ENCODE measurements around the gene AGAP1. TPM values are rescaled to one million over a fixed set of nuclear protein-coding genes. Genes with fewer than 3 reads are reported as not detected.

The AGAP1 gene
- total RNA-seq, 4 donors from 2014 or later: 33.7 to 39.9 (median 35.6) TPM

DNA sequence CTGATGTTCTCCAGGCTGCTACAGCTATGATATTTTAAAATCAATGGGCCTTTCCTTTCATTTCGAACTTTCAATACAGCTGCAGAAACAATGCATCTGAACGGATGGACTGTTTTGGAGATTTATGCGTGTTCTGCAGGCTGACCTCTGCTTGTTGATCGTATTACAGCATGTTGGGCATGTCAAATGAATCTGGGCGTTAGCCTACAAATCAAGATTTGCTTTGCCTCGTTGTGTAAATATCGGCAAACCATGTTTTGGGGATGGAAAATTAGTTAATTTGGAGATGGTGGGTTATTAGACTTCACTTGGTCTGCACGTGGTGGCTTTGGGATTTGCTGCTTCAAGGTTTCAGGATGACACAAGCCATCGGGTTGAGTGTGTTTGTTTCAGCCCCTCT, 129.3 kb downstream of the AGAP1 start:
- H3K4me3 ChIP-seq: no peak overlapping the region
- H3K4me1 ChIP-seq: peaks cover 0 to 51% (median 14%) of the 10 kb centered on the region in 4 donors
- H3K9me3 ChIP-seq: no peaks in the 10 kb centered on the region
- H3K36me3 ChIP-seq: no peaks in the 10 kb centered on the region
- H3K27ac ChIP-seq: no peak overlapping the region
- TF ChIP-seq POLR2A (IDR thresholded peaks at IDR 0.05) (no peak), EP300 (IDR thresholded peaks at IDR 0.05) (no peak)
- TF ChIP-seq, protein P1, sequence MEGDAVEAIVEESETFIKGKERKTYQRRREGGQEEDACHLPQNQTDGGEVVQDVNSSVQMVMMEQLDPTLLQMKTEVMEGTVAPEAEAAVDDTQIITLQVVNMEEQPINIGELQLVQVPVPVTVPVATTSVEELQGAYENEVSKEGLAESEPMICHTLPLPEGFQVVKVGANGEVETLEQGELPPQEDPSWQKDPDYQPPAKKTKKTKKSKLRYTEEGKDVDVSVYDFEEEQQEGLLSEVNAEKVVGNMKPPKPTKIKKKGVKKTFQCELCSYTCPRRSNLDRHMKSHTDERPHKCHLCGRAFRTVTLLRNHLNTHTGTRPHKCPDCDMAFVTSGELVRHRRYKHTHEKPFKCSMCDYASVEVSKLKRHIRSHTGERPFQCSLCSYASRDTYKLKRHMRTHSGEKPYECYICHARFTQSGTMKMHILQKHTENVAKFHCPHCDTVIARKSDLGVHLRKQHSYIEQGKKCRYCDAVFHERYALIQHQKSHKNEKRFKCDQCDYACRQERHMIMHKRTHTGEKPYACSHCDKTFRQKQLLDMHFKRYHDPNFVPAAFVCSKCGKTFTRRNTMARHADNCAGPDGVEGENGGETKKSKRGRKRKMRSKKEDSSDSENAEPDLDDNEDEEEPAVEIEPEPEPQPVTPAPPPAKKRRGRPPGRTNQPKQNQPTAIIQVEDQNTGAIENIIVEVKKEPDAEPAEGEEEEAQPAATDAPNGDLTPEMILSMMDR (IDR thresholded peaks at IDR 0.05): no peak
- WGBS, 2 donors: 48 to 65% methylated on average over 9 of the region's 9 CpGs
- H3K27me3 ChIP-seq: no peaks in the 10 kb centered on the region
- no peak for DNase-seq (ENCODE audit: low spot score in 2 of 2)

DNA sequence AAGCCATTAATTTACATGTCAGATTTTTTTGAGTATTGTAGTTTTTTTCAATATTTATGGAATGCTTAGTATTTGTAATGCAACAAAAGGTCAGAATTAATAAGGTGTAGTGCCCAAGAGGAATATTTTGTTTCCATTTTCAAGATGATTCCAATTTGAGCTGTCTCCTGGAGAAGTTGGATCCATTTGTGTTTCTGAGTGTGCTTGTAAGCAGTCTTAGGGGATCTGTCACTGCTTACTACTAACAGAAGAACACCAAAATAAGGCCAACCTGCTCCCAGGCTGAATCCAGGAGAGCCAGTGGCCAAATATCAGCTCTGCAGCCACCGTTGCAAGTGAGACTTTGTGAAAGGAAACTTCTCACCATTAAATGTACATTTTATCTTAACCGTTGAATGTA, 129.9 kb downstream of the AGAP1 start:
- TF ChIP-seq EP300 (IDR thresholded peaks at IDR 0.05): no peak
- Histone ChIP-seq H3K9me3 (no peaks in the 10 kb centered on the region), H3K4me3 (no peak overlapping the region), H3K27ac (peak overlapping the region in 1 of 4 donors; percentile 12), H3K36me3 (no peaks in the 10 kb centered on the region), H3K4me1 (peaks cover 0 to 53% (median 12%) of the 10 kb centered on the region in 4 donors), H3K27me3 (no peaks in the 10 kb centered on the region)
- WGBS, 2 donors: 66 to 81% methylated on average over 2 of the region's 2 CpGs
- DNase-seq (ENCODE audit: low spot score in 2 of 2): no peak

DNA sequence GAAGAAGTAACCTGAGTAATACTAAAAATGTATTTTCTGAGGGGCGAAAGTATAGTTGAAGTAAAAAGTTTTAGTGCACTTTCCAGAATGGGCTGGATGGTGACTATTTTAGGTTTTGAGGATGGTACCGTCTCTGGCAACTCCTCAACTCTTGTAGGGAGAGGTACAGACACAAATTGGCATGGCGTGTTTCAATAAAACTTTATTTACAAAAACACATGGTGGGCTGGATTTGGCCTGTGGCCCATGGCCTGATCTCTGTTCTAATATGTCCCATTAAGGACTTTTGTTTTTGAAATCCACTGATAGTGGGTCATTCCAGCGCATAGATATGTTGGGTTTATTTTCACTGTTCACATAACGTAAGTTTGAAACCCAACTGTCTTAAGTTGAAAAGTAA, 132.8 kb downstream of the AGAP1 start:
- Histone ChIP-seq H3K36me3 (no peaks in the 10 kb centered on the region), H3K27ac (no peak overlapping the region), H3K4me1 (peaks cover 0 to 47% (median 9%) of the 10 kb centered on the region in 4 donors), H3K9me3 (no peaks in the 10 kb centered on the region), H3K4me3 (no peak overlapping the region), H3K27me3 (no peaks in the 10 kb centered on the region)
- WGBS, 2 donors: 94 to 95% methylated on average over 5 of the region's 5 CpGs
- TF ChIP-seq, protein P1 (IDR thresholded peaks at IDR 0.05): no peak
- no peak for TF ChIP-seq POLR2A (IDR thresholded peaks at IDR 0.05)
- no peak for TF ChIP-seq EP300 (IDR thresholded peaks at IDR 0.05)
- no peak for DNase-seq (ENCODE audit: low spot score in 2 of 2)

DNA sequence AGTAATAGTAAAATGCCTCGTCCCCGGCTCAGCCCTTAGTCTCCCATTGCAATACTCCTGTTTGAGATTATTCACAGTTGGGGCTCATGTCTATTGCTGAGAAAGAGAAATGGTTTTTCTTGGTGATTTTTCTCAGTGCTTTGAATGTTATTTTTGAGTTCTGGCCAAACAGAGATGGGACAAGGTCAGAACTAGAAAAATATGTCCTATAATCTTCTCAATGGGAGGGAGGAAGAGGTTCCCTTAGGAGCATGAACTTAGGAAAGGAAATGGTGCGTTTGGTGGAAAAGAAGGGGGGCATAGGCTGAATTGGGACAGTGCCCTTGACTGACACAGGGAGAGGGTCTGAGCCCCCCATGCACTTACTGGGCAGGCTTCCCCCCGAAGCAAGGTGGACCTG, 133.8 kb downstream of the AGAP1 start:
- peak overlapping the region in 1 of 4 donors; percentile 11 for H3K27ac ChIP-seq
- TF ChIP-seq EP300 (IDR thresholded peaks at IDR 0.05): no peak
- no peak for TF ChIP-seq POLR2A (IDR thresholded peaks at IDR 0.05)
- TF ChIP-seq, protein P1 (IDR thresholded peaks at IDR 0.05): no peak
- no peak overlapping the region for H3K4me3 ChIP-seq
- H3K9me3 ChIP-seq: no peaks in the 10 kb centered on the region
- H3K36me3 ChIP-seq: no peaks in the 10 kb centered on the region
- peaks cover 0 to 37% (median 1%) of the 10 kb centered on the region in 4 donors for H3K4me1 ChIP-seq
- DNase-seq (ENCODE audit: low spot score in 2 of 2): no peak
- no peaks in the 10 kb centered on the region for H3K27me3 ChIP-seq
- 54 to 58% methylated on average over 4 of the region's 4 CpGs for WGBS, 2 donors

DNA sequence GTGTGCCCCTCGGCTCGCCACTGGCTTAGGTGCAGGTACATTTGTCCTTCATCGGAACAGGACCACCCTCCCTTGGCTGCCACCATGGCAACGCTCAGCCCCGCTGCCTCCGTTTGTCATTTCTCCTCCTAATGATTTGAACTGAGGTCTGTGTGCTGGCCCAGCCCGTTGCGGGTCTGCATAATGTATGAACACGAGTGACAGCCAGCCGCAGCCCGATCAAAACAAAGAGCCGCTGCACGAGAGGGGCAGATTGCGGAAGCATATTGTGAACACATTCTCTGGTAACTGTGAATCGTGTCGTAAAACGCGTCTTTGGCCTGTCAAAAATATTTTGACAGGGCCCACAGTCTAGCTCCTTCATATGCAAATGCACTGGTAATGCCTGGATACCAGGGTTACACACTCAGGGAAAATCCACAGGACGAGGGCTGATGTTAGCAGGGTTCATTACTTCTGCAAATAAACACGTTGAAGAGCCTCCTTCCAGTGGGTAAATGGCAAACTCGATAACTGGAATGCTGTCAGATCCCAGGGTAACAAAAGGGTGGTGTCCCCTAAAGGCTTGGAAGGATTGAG, 137.0 kb downstream of the AGAP1 start:
- no peaks in the 10 kb centered on the region for H3K27me3 ChIP-seq
- WGBS, 2 donors: 88 to 93% methylated on average over 21 of the region's 21 CpGs
- no peak for DNase-seq (ENCODE audit: low spot score in 2 of 2)
- H3K4me1 ChIP-seq: peaks cover 0 to 27% (median 0%) of the 10 kb centered on the region in 4 donors
- TF ChIP-seq, protein P1 (IDR thresholded peaks at IDR 0.05): no peak
- no peak for TF ChIP-seq POLR2A (IDR thresholded peaks at IDR 0.05)
- TF ChIP-seq EP300 (IDR thresholded peaks at IDR 0.05): no peak
- H3K4me3 ChIP-seq: no peak overlapping the region
- no peaks in the 10 kb centered on the region for H3K9me3 ChIP-seq
- H3K36me3 ChIP-seq: no peaks in the 10 kb centered on the region
- H3K27ac ChIP-seq: no peak overlapping the region
